HG02759 (cell line): ENCODE measurements around the gene KLHDC3.
A peak's percentile ranks its signal among the peaks of the same experiment; 100 is the strongest.
"Not testable (repeated sequence)": the region's sequence is repeated elsewhere in the genome, so short reads cannot be mapped to it uniquely, and the experiment has no call there.

ENCODE experiments used
- ATAC-seq: cut with Tn5 transposase; IDR thresholded peaks from one replicate; pipeline ENCODE4 v1.9.1; 2021; ENCODE audit warnings: mild to moderate bottlenecking, moderate library complexity; ENCODE audit not compliant: unreplicated experiment

KLHDC3 gene

GRCh38 chr6:42988486-42989020, 25.5 kb upstream of the KLHDC3 start:
- ATAC-seq: no peak

- ATAC-seq: no peak
Measured at GRCh38 chr6:42989923-42990322, 24.1 kb upstream of the KLHDC3 start.

GRCh38 chr6:42993445-42993844, 20.6 kb upstream of the KLHDC3 start:
- no peak for ATAC-seq

- no peak for ATAC-seq
Measured at GRCh38 chr6:42996513-42996912, 17.5 kb upstream of the KLHDC3 start.

- not testable (repeated sequence) for ATAC-seq
Measured at GRCh38 chr6:42998205-42998604, 15.8 kb upstream of the KLHDC3 start.

GRCh38 chr6:43001843-43002242, 12.2 kb upstream of the KLHDC3 start:
- ATAC-seq: no peak

GRCh38 chr6:43005844-43006243, 8.2 kb upstream of the KLHDC3 start:
- ATAC-seq: no peak

GRCh38 chr6:43006251-43006650, 7.8 kb upstream of the KLHDC3 start:
- no peak for ATAC-seq

GRCh38 chr6:43007126-43007525, 6.9 kb upstream of the KLHDC3 start:
- no peak for ATAC-seq

GRCh38 chr6:43009124-43009523, 4.9 kb upstream of the KLHDC3 start:
- ATAC-seq: no peak

- no peak for ATAC-seq
Measured at GRCh38 chr6:43011207-43011606, 2.8 kb upstream of the KLHDC3 start.

GRCh38 chr6:43012364-43012763, 1.7 kb upstream of the KLHDC3 start:
- ATAC-seq: no peak

GRCh38 chr6:43013097-43013842, 779 bp upstream of the KLHDC3 start:
- ATAC-seq: peak; percentile 4

GRCh38 chr6:43014434-43014909, 423 bp downstream of the KLHDC3 start:
- no peak for ATAC-seq

- no peak for ATAC-seq
Measured at GRCh38 chr6:43016176-43016942, 2.3 kb downstream of the KLHDC3 start.

- no peak for ATAC-seq
Measured at GRCh38 chr6:43016943-43017334, 2.9 kb downstream of the KLHDC3 start.

GRCh38 chr6:43019152-43019551, 5.1 kb downstream of the KLHDC3 start:
- ATAC-seq: no peak

GRCh38 chr6:43020052-43020705, 6.1 kb downstream of the KLHDC3 start:
- no peak for ATAC-seq

GRCh38 chr6:43020847-43021246, 6.8 kb downstream of the KLHDC3 start:
- no peak for ATAC-seq

GRCh38 chr6:43021270-43022047, 7.4 kb downstream of the KLHDC3 start, which contains the start of gene RRP36:
RRP36 (plus strand) TSS chr6:43021623; CDS start chr6:43021655, 32 bp downstream.
- peak; percentile 87 for ATAC-seq
